Gastrocnemius medialis (tissue), 4 donors: ENCODE measurements around the gene OR4N2.

Source experiments
- POLR2A ChIP-seq, 2 donors: fragments of 450-650 bp; IDR thresholded peaks; one replicate each; pipeline ENCODE4 v1.6.1; 2017; ENCODE audit warnings: antibody characterized with exemption in 2 of 2, mild to moderate bottlenecking in 2 of 2, moderate library complexity in 2 of 2
- TF ChIP-seq, protein P1 (sequence below), 5 experiments: fragments of 450-650 bp in 3 of 5; fragments of 200-600 bp in 2 of 5; sonication (generic) in 2 of 5; IDR thresholded peaks in 4 of 5; conservative IDR thresholded peaks in 1 of 5; 1 replicate in 4 of 5; 2 replicates in 1 of 5; pipeline ENCODE4 v1.5.1; 2016 to 2019; ENCODE audit warnings: antibody characterized with exemption in 5 of 5, mild to moderate bottlenecking in 3 of 5, moderate library complexity in 3 of 5

DNA sequence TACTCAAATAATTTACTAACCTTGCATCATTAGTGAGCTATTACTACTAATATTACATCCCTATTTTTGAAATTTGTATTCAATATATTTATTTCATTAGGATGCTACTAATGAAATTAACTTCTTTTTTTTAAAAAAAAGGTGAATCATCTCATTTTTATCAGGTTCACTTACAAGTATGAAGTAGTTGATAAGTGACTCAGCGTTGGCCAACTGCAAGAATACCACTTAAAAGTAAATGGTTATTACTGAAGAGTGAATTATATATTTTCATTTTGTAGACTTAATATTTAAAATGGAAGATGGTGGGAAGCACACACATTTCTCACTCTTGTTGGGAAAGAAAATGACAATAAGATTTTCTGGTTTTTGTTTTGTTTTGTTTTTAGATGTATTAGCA, 19.6 kb downstream of the OR4N2 start:
- TF ChIP-seq, protein P1, sequence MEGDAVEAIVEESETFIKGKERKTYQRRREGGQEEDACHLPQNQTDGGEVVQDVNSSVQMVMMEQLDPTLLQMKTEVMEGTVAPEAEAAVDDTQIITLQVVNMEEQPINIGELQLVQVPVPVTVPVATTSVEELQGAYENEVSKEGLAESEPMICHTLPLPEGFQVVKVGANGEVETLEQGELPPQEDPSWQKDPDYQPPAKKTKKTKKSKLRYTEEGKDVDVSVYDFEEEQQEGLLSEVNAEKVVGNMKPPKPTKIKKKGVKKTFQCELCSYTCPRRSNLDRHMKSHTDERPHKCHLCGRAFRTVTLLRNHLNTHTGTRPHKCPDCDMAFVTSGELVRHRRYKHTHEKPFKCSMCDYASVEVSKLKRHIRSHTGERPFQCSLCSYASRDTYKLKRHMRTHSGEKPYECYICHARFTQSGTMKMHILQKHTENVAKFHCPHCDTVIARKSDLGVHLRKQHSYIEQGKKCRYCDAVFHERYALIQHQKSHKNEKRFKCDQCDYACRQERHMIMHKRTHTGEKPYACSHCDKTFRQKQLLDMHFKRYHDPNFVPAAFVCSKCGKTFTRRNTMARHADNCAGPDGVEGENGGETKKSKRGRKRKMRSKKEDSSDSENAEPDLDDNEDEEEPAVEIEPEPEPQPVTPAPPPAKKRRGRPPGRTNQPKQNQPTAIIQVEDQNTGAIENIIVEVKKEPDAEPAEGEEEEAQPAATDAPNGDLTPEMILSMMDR (IDR thresholded peaks at IDR 0.05 in 4 of 5, conservative IDR thresholded peaks at IDR 0.05 in 1 of 5), result no peak
- no peak for TF ChIP-seq POLR2A (IDR thresholded peaks at IDR 0.05)
